Gastroesophageal sphincter (tissue), 4 donors: ENCODE data around the gene DYRK1B. TPM values are rescaled to one million over a fixed set of nuclear protein-coding genes. Genes with fewer than 3 reads are reported as not detected.

Source experiments
- ATAC-seq: fragments of 150-250 bp; one replicate; pipeline ENCODE4 v1.9.1; 2016; ENCODE audit warnings: mild to moderate bottlenecking, moderate library complexity
- H3K27ac ChIP-seq, 4 donors: fragments of 200-600 bp; sonication (generic) in 3 of 4; 1 replicate in 3 of 4; 2 replicates in 1 of 4; pipeline ENCODE4 v1.5.1; 2016 to 2019
- H3K27me3 ChIP-seq: fragments of 200-600 bp; sonication (generic); one replicate; pipeline ENCODE4 v1.5.1; 2019
- H3K36me3 ChIP-seq, 2 donors: fragments of 200-600 bp; sonication (generic); one replicate each; pipeline ENCODE4 v1.5.1; 2019; ENCODE audit warnings: control low read depth in 1 of 2
- H3K4me1 ChIP-seq, 3 donors: fragments of 200-600 bp; sonication (generic); 1 replicate in 2 of 3; 2 replicates in 1 of 3; pipeline ENCODE4 v1.5.1; 2016 to 2019; ENCODE audit warnings: control low read depth in 2 of 3
- H3K4me3 ChIP-seq, 2 donors: fragments of 200-600 bp; sonication (generic); one replicate each; pipeline ENCODE4 v1.5.1; 2019; ENCODE audit warnings: mild to moderate bottlenecking in 1 of 2, moderate library complexity in 1 of 2
- H3K9me3 ChIP-seq, 3 donors: fragments of 200-600 bp; sonication (generic); one replicate each; pipeline ENCODE4 v1.5.1; 2017 to 2019; ENCODE audit warnings: control low read depth in 2 of 3
- CTCF ChIP-seq, 4 experiments: fragments of 200-600 bp in 2 of 4; fragments of 450-650 bp in 2 of 4; sonication (generic) in 1 of 4; IDR thresholded peaks; one replicate each; pipeline ENCODE4 v1.5.1; 2017 to 2019; ENCODE audit warnings: antibody characterized with exemption in 4 of 4, mild to moderate bottlenecking in 2 of 4, moderate library complexity in 2 of 4
- EP300 ChIP-seq: sonication (generic); formaldehyde crosslinking; IDR thresholded peaks from one replicate; pipeline ENCODE4 v1.6.1; 2017; ENCODE audit warnings: antibody characterized with exemption, mild to moderate bottlenecking
- POLR2A ChIP-seq, 2 donors: fragments of 450-650 bp; IDR thresholded peaks; one replicate each; pipeline ENCODE4 v1.6.1; 2017; ENCODE audit warnings: antibody characterized with exemption in 2 of 2, mild to moderate bottlenecking in 2 of 2, moderate library complexity in 1 of 2
- POLR2AphosphoS5 ChIP-seq: sonication (generic); formaldehyde crosslinking; IDR thresholded peaks from one replicate; pipeline ENCODE4 v1.6.1; 2017; ENCODE audit warnings: antibody characterized with exemption
- WGBS, 2 donors: methylation state at CpG; one replicate each; pipeline ENCODE4 v1.1.5; 2018; ENCODE audit warnings: low coverage in 1 of 2; 5-methylcytosine and 5-hydroxymethylcytosine counted together
- total RNA-seq, 4 donors: library from RNA; depleted of rRNA; stranded (reverse); fragments of >200 nt; gene quantifications; one replicate each; pipeline ENCODE4 v1.1.0, GENCODE V29; 2016

The DYRK1B gene
- total RNA-seq, 4 donors from 2014 or later: 8.6 to 19.4 (median 11.4) TPM

GRCh38 chr19:39870171-39870971 lies 36.4 kb upstream of the DYRK1B start:
- H3K27me3 ChIP-seq: peaks cover 8% of the 10 kb centered on the region
- no peak overlapping the region for H3K27ac ChIP-seq
- no peaks in the 10 kb centered on the region for H3K4me1 ChIP-seq
- H3K36me3 ChIP-seq: no peaks in the 10 kb centered on the region
- no peaks in the 10 kb centered on the region for H3K9me3 ChIP-seq
- 74% methylated on average over 3 of the region's 16 CpGs; no CpG with 5 or more reads in 1 of the 2 donors for WGBS, 2 donors
- ATAC-seq: no peak
- no peak overlapping the region for H3K4me3 ChIP-seq
- TF ChIP-seq CTCF (IDR thresholded peaks at IDR 0.05) (no peak), POLR2AphosphoS5 (no peak), EP300 (no peak), POLR2A (IDR thresholded peaks at IDR 0.05) (no peak)

GRCh38 chr19:39867952-39868351 lies 34.0 kb upstream of the DYRK1B start:
- H3K4me1 ChIP-seq: no peaks in the 10 kb centered on the region
- H3K27me3 ChIP-seq: peaks cover 15% of the 10 kb centered on the region
- no peaks in the 10 kb centered on the region for H3K36me3 ChIP-seq
- no peak overlapping the region for H3K27ac ChIP-seq
- H3K9me3 ChIP-seq: no peaks in the 10 kb centered on the region
- H3K4me3 ChIP-seq: no peak overlapping the region
- TF ChIP-seq POLR2AphosphoS5 (no peak), POLR2A (IDR thresholded peaks at IDR 0.05) (no peak), CTCF (IDR thresholded peaks at IDR 0.05) (no peak), EP300 (no peak)
- WGBS, 2 donors: 86 to 95% methylated on average over 4 to 5 of the region's 6 CpGs
- ATAC-seq: no peak

GRCh38 chr19:39867133-39867532 lies 33.2 kb upstream of the DYRK1B start:
- no peaks in the 10 kb centered on the region for H3K9me3 ChIP-seq
- WGBS, 2 donors: 88 to 100% methylated on average over 1 to 2 of the region's 2 CpGs
- H3K4me3 ChIP-seq: no peak overlapping the region
- TF ChIP-seq POLR2AphosphoS5: no peak
- no peak for TF ChIP-seq CTCF (IDR thresholded peaks at IDR 0.05)
- no peak for TF ChIP-seq EP300
- no peak for TF ChIP-seq POLR2A (IDR thresholded peaks at IDR 0.05)
- no peak overlapping the region for H3K27ac ChIP-seq
- peaks cover 16% of the 10 kb centered on the region for H3K27me3 ChIP-seq
- H3K4me1 ChIP-seq: no peaks in the 10 kb centered on the region
- no peak for ATAC-seq
- H3K36me3 ChIP-seq: no peaks in the 10 kb centered on the region

- Histone ChIP-seq H3K27ac (no peak overlapping the region), H3K4me3 (no peak overlapping the region), H3K9me3 (no peaks in the 10 kb centered on the region), H3K36me3 (no peaks in the 10 kb centered on the region), H3K27me3 (peaks cover 16% of the 10 kb centered on the region), H3K4me1 (no peaks in the 10 kb centered on the region)
- 82 to 85% methylated on average over 5 of the region's 5 CpGs for WGBS, 2 donors
- TF ChIP-seq EP300: no peak
- TF ChIP-seq POLR2AphosphoS5: no peak
- TF ChIP-seq CTCF (IDR thresholded peaks at IDR 0.05): no peak
- no peak for TF ChIP-seq POLR2A (IDR thresholded peaks at IDR 0.05)
- no peak for ATAC-seq
These were observed 32.0 kb upstream of the DYRK1B start for GRCh38 chr19:39865953-39866352.

GRCh38 chr19:39865186-39865585 lies 31.2 kb upstream of the DYRK1B start:
- Histone ChIP-seq H3K27ac (no peak overlapping the region), H3K4me1 (no peaks in the 10 kb centered on the region), H3K36me3 (no peaks in the 10 kb centered on the region), H3K4me3 (no peak overlapping the region), H3K9me3 (no peaks in the 10 kb centered on the region), H3K27me3 (peaks cover 16% of the 10 kb centered on the region)
- WGBS, 2 donors: 86% methylated on average over 2 of the region's 2 CpGs; no CpG with 5 or more reads in 1 of the 2 donors
- TF ChIP-seq POLR2A (IDR thresholded peaks at IDR 0.05) (no peak), EP300 (no peak), CTCF (IDR thresholded peaks at IDR 0.05) (no peak), POLR2AphosphoS5 (no peak)
- ATAC-seq: no peak
